Measurements from ENCODE around the gene SMAD1.

DNA sequence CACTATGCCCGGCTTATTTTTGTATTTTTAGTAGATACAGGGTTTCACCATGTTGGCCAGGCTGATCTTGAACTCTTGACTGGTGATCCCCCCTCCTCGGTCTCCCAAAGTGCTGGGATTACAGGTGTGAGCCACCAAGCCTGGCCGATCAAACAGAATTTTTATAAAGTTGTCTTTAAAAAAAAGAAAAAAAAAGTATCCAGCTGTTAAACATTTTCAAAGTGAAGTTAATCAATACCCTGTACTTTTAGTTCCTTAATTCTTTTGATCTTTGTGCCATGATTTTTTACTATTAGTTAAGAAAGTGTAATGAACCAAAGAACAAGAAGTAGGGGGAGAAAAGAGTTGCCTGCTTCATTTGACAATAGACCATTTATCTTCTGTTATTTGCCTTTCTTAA lies 24.3 kb downstream of the SMAD1 start:
- TF ChIP-seq, protein P1, sequence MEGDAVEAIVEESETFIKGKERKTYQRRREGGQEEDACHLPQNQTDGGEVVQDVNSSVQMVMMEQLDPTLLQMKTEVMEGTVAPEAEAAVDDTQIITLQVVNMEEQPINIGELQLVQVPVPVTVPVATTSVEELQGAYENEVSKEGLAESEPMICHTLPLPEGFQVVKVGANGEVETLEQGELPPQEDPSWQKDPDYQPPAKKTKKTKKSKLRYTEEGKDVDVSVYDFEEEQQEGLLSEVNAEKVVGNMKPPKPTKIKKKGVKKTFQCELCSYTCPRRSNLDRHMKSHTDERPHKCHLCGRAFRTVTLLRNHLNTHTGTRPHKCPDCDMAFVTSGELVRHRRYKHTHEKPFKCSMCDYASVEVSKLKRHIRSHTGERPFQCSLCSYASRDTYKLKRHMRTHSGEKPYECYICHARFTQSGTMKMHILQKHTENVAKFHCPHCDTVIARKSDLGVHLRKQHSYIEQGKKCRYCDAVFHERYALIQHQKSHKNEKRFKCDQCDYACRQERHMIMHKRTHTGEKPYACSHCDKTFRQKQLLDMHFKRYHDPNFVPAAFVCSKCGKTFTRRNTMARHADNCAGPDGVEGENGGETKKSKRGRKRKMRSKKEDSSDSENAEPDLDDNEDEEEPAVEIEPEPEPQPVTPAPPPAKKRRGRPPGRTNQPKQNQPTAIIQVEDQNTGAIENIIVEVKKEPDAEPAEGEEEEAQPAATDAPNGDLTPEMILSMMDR (IDR thresholded peaks at IDR 0.05; ENCODE audit: low read depth, low read length), result no peak
- TF ChIP-seq POLR2A (IDR thresholded peaks at IDR 0.05; ENCODE audit: extremely low read depth, insufficient read length) (no peak), MYC (IDR thresholded peaks at IDR 0.05; ENCODE audit: low read depth, low read length) (no peak)
- TF ChIP-seq, protein P2, sequence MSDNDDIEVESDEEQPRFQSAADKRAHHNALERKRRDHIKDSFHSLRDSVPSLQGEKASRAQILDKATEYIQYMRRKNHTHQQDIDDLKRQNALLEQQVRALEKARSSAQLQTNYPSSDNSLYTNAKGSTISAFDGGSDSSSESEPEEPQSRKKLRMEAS (IDR thresholded peaks at IDR 0.05; ENCODE audit: low read depth, low read length), result no peak
